Parathyroid adenoma (tissue), 2 donors: Measurements from ENCODE around the gene ATAD3C.
A peak's percentile ranks its signal among the peaks of the same experiment; 100 is the strongest.
"Not testable (repeated sequence)": the region's sequence is repeated elsewhere in the genome, so short reads cannot be mapped to it uniquely, and the experiment has no call there.

Experiments used
- H2AFZ ChIP-seq: fragments of 300-600 bp; sonication (generic); one replicate; pipeline ENCODE4 v1.7.0; 2017; ENCODE audit warnings: antibody characterized with exemption, mild to moderate bottlenecking
- H3K27ac ChIP-seq: fragments of 300-600 bp; sonication (generic); one replicate; pipeline ENCODE4 v1.7.0; 2017
- H3K27me3 ChIP-seq: fragments of 300-600 bp; sonication (generic); one replicate; pipeline ENCODE4 v1.7.0; 2017; ENCODE audit warnings: low read length; ENCODE audit not compliant: control insufficient read depth, insufficient read depth
- H3K36me3 ChIP-seq: fragments of 300-600 bp; sonication (generic); one replicate; pipeline ENCODE4 v1.7.0; 2017; ENCODE audit warnings: low read length; ENCODE audit not compliant: control insufficient read depth, insufficient read depth
- H3K4me1 ChIP-seq: fragments of 300-600 bp; sonication (generic); one replicate; pipeline ENCODE4 v1.7.0; 2017; ENCODE audit warnings: control low read depth
- H3K4me2 ChIP-seq: fragments of 300-600 bp; sonication (generic); one replicate; pipeline ENCODE4 v1.7.0; 2017; ENCODE audit warnings: low read length
- H3K4me3 ChIP-seq: fragments of 300-600 bp; sonication (generic); one replicate; pipeline ENCODE4 v1.7.0; 2017; ENCODE audit warnings: low read depth, low read length
- H3K79me2 ChIP-seq: fragments of 300-600 bp; sonication (generic); one replicate; pipeline ENCODE4 v1.7.0; 2017; ENCODE audit warnings: control low read depth
- H3K9ac ChIP-seq: fragments of 300-600 bp; sonication (generic); one replicate; pipeline ENCODE4 v1.7.0; 2017; ENCODE audit warnings: mild to moderate bottlenecking
- H3K9me3 ChIP-seq: fragments of 300-600 bp; sonication (generic); one replicate; pipeline ENCODE4 v1.7.0; 2017; ENCODE audit warnings: low read length; ENCODE audit not compliant: control insufficient read depth
- CTCF ChIP-seq: fragments of 300-600 bp; sonication (generic); IDR thresholded peaks from one replicate; pipeline ENCODE4 v1.7.0; 2017; ENCODE audit warnings: antibody characterized with exemption, mild to moderate bottlenecking
- donor health status: primary hyperparathyroidism.

Gene ATAD3C

GRCh38 chr1:1402072-1402900, 47.2 kb upstream of the ATAD3C start:
- no peak overlapping the region for H3K4me2 ChIP-seq
- no peak overlapping the region for H3K27ac ChIP-seq
- no peaks in the 10 kb centered on the region for H3K27me3 ChIP-seq
- no peak overlapping the region for H3K9ac ChIP-seq
- H2AFZ ChIP-seq: no peak overlapping the region
- H3K4me3 ChIP-seq: no peak overlapping the region
- H3K4me1 ChIP-seq: peaks cover 3% of the 10 kb centered on the region
- no peaks in the 10 kb centered on the region for H3K36me3 ChIP-seq
- peak; percentile 29 for TF ChIP-seq CTCF
- no peaks in the 10 kb centered on the region for H3K9me3 ChIP-seq
- H3K79me2 ChIP-seq: peaks cover 10% of the 10 kb centered on the region

DNA sequence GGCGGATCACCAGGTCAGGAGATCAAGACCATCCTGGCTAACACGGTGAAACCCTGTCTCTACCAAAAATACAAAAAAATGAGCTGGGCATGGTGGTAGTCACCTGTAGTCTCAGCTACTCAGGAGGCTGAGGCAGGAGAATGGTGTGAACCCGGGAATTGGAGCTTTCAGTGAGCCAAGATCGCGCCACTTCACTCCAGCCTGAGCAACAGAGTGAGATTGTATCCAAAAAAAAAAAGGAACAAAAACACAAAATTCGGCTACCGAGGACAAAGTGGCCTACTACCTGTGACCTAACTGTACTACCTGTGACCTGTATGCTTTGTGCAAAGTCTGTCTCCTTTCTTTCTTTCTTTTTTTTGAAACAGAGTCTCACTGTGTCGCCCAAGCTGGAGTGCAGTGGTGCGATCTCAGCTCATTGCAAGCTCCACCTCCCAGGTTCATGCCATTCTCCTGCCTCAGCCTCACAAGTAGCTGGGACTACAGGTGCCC, 46.5 kb upstream of the ATAD3C start:
- H3K79me2 ChIP-seq, H3K4me1 ChIP-seq, H2AFZ ChIP-seq, H3K4me2 ChIP-seq, H3K27me3 ChIP-seq, H3K9me3 ChIP-seq, H3K27ac ChIP-seq, H3K4me3 ChIP-seq, H3K9ac ChIP-seq, H3K36me3 ChIP-seq: not testable (repeated sequence)

GRCh38 chr1:1403653-1404052, 45.8 kb upstream of the ATAD3C start:
- Histone ChIP-seq H3K9me3 (no peaks in the 10 kb centered on the region), H3K27me3 (no peaks in the 10 kb centered on the region), H3K79me2 (peaks cover 3% of the 10 kb centered on the region), H3K27ac (no peak overlapping the region), H3K4me2 (no peak overlapping the region), H3K4me1 (peaks cover 3% of the 10 kb centered on the region), H2AFZ (no peak overlapping the region), H3K4me3 (no peak overlapping the region), H3K36me3 (no peaks in the 10 kb centered on the region), H3K9ac (no peak overlapping the region)
- TF ChIP-seq CTCF: no peak

DNA sequence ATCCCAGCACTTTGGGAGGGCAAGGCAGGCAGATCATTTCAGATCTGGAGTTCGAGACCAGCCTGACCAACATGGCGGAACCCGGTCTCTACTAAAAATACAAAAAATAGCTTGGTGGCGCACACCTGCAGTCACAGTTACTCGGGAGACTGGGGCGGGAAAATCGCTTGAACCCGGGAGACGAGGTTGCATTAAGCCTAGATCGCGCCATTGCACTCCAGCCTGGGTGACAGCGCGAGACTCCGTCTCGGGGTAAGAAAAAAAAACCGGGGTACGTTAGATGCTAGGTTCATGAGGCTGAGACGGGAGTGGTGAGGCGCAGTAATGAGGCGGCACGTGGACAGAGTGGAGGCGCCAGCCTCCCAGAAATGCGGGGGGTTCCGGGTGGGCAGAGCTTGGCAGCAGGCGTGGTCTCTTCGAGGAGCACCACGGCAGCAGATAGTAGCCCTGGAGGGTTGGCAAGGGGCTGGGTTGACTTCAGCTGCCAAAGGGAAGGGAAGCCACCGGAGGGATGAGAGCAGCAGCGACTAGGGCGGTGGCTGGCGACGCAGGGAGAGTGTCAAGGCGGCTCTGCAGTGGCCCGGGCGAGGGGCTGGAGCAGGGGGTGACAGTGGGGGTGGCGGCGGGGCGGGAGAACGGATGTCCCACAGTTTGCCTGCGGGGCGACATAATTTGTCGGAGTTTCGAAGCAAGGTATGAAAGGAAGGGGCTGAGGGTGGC, 43.2 kb upstream of the ATAD3C start:
- Histone ChIP-seq H3K4me2 (peak overlapping the region; percentile 79), H3K9ac (no peak overlapping the region), H2AFZ (peak overlapping the region; percentile 79), H3K36me3 (no peaks in the 10 kb centered on the region), H3K9me3 (no peaks in the 10 kb centered on the region), H3K79me2 (peaks cover 3% of the 10 kb centered on the region), H3K4me3 (peak overlapping the region; percentile 92), H3K4me1 (peaks cover 3% of the 10 kb centered on the region), H3K27me3 (no peaks in the 10 kb centered on the region), H3K27ac (peak overlapping the region; percentile 77)
- TF ChIP-seq CTCF: no peak

DNA sequence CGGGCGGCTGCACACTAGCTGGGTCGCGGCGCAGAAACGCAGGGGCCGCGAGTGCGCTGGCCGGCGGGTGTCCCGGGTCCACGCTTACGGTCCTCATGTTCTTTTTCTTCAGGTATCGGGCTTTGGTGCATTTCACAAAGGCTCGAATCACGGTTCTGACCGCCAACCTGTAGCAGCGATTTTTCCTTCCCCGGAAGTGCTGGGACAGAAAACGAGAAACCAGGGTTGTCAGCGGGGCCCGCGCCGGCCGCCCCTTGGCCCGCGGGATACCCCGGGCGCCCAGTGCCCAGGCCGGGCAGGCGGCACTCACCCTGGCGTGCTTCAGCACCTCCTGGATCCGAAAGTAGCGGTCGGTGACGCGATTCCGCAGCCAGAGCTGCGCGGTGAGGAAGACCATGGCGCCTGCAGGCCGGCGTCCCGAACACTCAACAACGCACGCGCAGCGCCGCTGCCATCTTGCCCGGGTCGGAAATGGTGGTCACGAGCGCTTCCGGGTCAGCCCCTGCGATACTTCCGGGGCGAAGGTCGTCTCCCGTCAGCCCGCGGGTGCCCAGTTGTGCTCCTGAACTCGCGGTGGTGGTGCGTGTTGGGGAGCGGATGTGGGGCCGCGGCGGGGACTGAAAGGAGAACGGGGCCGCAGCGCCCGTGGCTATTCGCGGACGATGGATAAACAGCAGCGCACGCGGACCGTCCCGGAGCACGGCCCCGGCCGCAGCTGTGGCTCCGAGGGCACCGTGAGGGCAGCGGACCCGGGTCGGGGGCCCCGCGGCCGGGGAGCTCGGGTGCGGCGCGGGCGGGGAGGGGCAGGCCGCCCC, 42.5 kb upstream of the ATAD3C start, which contains the start of gene MRPL20:
Gene MRPL20 (minus strand): TSS at position 473 of the 815 bp plus-strand sequence. CDS start 76 bp downstream, at position 397.
- H3K27ac ChIP-seq: peak within 1 kb of the TSS; percentile 77
- no peak within 1 kb of the TSS for H3K9ac ChIP-seq
- H3K4me2 ChIP-seq: peak within 1 kb of the TSS; percentile 79
- no peaks in the 10 kb centered on the region for H3K27me3 ChIP-seq
- H3K4me3 ChIP-seq: peak within 1 kb of the TSS; percentile 92
- no peaks in the 10 kb centered on the region for H3K36me3 ChIP-seq
- peak within 1 kb of the TSS; percentile 79 for H2AFZ ChIP-seq
- peaks cover 3% of the 10 kb centered on the region for H3K4me1 ChIP-seq
- no peaks in the 10 kb centered on the region for H3K9me3 ChIP-seq
- TF ChIP-seq CTCF: no peak
- H3K79me2 ChIP-seq: peaks cover 3% of the 10 kb centered on the region
